Stimulated activated CD8-positive, alpha-beta memory T cell treated with anti-CD3 and anti-CD28 coated beads, Interleukin-12 subunit alpha, Interleukin-12 subunit beta, amount 100 ng/mL, for 24 hours (primary cell): ENCODE data around the gene SEM1.
"Not testable (repeated sequence)": the region's sequence is repeated elsewhere in the genome, so short reads cannot be mapped to it uniquely, and the experiment has no call there.

Source experiments
- DNase-seq: peaks from one replicate; pipeline ENCODE4 v3.0.0-alpha.2; 2020; ENCODE audit errors: extremely low read depth

The SEM1 gene

GRCh38 chr7:96701258-96701657 is 8.4 kb downstream of the SEM1 start:
- DNase-seq, result no peak

- no peak for DNase-seq
These were observed 9.1 kb downstream of the SEM1 start for GRCh38 chr7:96700516-96700915.

- DNase-seq, result no peak
These were observed 10.3 kb downstream of the SEM1 start for GRCh38 chr7:96699219-96699871.

DNA sequence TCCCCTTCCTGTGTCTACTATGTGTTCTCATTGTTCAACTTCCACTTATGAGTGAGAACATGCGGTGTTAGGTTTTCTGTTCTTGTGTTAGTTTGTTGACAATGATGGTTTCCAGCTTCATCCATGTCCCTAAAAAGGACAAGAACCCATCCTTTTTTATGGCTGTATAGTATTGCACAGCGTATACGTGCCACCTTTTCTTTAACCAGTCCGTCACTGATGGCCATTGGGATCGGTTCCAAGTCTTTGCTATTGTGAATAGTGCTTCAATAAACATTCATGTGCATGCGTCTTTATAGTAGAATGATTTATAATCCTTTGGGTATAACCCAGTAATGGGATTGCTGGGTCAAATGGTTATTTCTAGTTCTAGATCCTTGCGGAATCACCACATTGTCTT is 11.2 kb downstream of the SEM1 start:
- not testable (repeated sequence) for DNase-seq

GRCh38 chr7:96697822-96698221 is 11.8 kb downstream of the SEM1 start:
- no peak for DNase-seq

DNA sequence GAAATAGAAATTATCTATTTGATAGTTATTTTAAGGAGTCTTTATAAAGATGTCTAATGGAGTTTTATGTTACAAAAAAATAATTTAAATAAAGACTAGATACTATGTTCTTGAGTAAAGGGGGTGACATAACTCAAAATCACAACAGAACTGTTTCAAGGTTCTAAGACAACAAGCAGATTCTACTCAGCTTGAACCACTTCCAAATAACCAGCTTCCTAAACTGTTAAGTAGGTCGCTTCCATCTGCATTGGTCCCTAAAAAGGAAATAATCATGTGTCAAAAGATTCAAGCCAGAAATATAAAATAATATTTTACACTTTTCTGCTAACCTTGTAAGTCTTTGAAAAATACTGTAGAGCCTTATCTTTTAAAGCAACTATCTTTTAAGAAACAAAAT is 14.1 kb downstream of the SEM1 start:
- no peak for DNase-seq

GRCh38 chr7:96694082-96694481 is 15.6 kb downstream of the SEM1 start:
- DNase-seq, result no peak

- DNase-seq, result no peak
These were observed 17.9 kb downstream of the SEM1 start for GRCh38 chr7:96691702-96692101.

DNA sequence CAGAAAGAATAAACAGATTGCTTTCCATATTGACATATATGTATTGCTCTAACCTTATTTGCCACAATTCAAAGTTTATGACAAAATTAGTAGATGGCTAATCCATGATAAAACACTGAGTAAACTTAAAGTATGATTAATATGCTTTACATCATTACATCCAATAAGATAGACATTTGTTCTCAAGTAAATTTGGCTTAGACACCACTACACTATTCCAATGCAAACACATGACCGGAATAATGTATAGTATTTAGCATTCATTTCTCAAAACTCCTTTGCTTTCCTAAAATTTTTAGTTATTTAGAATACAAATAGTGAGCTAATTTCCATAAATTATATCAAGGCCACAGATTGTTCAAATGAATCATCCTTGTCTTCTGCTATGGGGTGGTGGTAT is 20.2 kb downstream of the SEM1 start:
- DNase-seq, result no peak

GRCh38 chr7:96686305-96686704 is 23.3 kb downstream of the SEM1 start:
- no peak for DNase-seq

DNA sequence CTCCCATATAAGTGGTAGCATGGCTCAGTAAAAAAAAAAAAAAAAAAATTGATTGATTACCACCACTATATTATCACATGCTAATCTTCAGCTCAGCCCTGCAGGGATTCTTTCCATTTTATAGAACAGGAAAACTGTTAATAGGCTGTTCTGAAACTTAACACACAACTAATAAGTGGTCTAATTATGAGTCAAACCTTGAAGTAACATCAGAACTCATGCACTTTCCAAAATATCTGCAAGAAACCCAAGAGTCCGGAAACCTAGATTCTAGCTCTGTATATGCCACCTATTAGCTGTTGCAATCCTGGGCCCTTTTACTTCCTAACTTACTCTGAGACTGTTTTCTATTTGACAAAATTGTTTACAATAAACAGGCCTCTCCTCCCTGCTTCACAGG is 23.9 kb downstream of the SEM1 start:
- no peak for DNase-seq

DNA sequence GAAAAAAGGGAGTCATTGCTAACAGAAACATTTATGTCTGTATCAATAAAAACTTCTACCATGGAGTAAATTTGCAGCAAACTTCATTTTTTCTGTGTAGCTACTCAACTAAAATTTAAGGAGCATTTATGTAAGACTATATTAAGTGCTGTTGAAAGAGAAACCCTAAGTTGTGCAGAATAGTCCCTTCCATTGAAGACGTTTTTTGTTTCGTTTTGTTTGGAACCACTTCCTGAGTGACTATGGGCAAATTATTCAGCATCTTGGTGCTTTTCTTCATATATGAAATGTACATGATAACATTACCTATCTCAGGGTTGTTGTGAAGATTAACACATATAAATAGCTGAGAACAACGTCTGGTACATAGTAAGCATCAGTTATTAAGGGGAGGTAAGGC is 24.3 kb downstream of the SEM1 start:
- DNase-seq, result no peak

- no peak for DNase-seq
These were observed 29.8 kb downstream of the SEM1 start for GRCh38 chr7:96679886-96680285.

DNA sequence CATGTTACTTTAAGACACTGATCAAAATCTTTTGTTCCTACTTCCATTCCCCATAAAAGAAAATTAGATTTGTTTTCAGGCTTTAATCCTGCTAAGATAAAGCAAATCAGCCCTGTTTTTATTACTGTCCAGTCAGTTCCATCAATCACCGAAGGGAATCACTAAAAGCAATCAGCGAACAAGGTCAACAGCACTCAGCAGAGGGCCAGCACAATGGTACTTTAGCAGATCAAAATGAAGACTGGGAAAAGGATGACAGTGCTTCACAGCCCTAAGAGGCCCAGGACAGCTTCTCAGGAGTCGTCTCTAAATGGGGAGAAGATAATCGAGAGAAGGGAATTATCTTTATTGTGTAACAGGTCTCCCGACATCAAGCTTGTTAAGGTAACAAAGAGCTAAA is 32.7 kb downstream of the SEM1 start:
- DNase-seq, result no peak

GRCh38 chr7:96675548-96675947 is 34.1 kb downstream of the SEM1 start:
- no peak for DNase-seq

DNA sequence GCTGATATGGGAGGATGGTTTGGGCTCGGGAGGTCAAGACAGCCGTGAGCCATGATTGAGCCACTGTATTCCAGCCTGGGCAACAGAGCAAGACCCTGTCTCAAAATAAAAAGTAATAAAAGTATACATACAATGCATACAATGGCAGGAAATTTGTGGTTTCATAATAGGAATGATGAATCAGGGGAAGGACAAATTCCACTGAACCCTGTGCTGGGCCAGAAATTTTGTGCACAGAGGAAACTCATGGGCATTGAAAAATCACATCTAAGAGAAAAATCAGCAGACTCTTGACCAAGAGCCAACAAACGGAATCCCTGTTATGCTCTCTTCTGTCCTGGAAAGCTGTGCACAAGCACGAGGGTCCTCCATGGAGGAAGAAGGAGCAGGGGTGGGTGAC is 35.1 kb downstream of the SEM1 start:
- no peak for DNase-seq

- no peak for DNase-seq
These were observed 37.8 kb downstream of the SEM1 start for GRCh38 chr7:96671854-96672253.

GRCh38 chr7:96670338-96671289 is 39.0 kb downstream of the SEM1 start:
- DNase-seq, result no peak

DNA sequence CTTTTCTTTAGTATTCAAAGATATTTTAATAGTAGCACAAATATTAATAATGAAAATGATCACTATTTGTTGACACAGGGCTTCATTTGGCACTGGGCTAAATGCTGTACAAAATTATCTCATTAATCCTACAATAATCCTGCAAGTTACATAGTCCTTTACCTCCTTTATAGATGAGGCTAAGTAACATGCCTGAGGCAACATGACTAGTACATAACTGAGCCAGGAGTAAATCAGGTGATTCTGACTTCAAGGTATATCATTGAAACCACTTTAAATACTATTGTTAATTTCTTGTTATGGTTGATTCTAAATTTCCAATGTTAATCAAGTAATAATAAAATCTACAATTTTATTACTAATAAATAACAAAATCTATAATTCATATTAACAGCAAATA is 39.8 kb downstream of the SEM1 start:
- DNase-seq, result no peak

DNA sequence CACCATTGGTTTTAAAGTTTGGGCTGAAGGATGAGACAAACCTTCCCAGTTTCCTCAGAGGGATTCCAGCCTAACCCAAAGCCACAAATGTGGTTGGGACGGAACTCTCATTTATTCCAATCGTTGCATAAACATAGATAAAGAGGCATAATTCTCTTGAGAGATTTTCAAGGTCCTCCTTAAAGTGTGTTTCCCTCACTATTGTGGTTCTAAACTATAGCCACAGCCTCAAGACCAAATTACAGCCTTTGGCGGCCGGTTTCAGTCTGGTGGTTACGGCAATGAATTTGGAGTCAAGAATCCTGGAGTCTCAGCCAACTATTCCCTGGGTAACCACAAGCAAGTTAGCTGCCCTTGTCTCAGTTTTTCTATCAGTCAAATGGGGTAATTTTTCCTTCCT is 42.6 kb downstream of the SEM1 start:
- no peak for DNase-seq

DNA sequence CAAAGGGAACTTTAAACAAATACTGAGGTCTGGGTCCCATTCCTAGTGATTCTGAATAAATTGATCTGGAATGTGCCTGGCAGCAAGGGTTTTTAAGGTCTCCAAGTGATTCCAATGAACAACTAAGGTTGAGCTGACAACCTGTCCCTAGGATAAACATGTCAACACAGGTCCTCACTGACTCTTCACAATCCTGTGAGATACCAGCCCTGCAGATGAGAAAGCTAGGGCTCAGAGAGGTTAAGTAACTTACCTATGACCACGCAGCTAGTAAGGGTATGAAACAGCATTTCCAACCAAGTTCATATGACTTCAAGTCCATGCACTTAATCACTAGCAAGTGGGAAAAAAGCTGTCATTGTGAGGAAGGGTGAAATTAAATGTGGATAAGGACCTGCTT is 44.0 kb downstream of the SEM1 start:
- no peak for DNase-seq

GRCh38 chr7:96664793-96665192 is 44.9 kb downstream of the SEM1 start:
- DNase-seq, result no peak

- no peak for DNase-seq
These were observed 45.7 kb downstream of the SEM1 start for GRCh38 chr7:96663871-96664445.
